Smooth muscle cell (in vitro differentiated cells): ENCODE measurements around the gene CFAP119. TPM values are rescaled to one million over a fixed set of nuclear protein-coding genes. Genes with fewer than 3 reads are reported as not detected.

Experiments used
- DNase-seq: peaks from one replicate; lab custom pipeline; 2025; ENCODE audit not compliant: unreplicated experiment; lab: John Stamatoyannopoulos, UW
- H2AFZ ChIP-seq: fragments of 200-600 bp; sonication (generic); 2 replicates; pipeline ENCODE4 v1.6.0; 2016; ENCODE audit warnings: antibody characterized with exemption, low read depth, mild to moderate bottlenecking
- H3F3A ChIP-seq: fragments of 200-600 bp; sonication (generic); 2 replicates; pipeline ENCODE4 v1.6.0; 2017; ENCODE audit warnings: antibody characterized with exemption, low read depth
- H3K27ac ChIP-seq: fragments of 200-600 bp; sonication (generic); 2 replicates; pipeline ENCODE4 v1.5.1; 2016; ENCODE audit warnings: low read depth, mild to moderate bottlenecking
- H3K27me3 ChIP-seq: fragments of 200-600 bp; sonication (generic); 2 replicates; pipeline ENCODE4 v1.6.1; 2016; ENCODE audit warnings: low read depth, mild to moderate bottlenecking
- H3K36me3 ChIP-seq: fragments of 200-600 bp; sonication (generic); 2 replicates; pipeline ENCODE4 v1.5.1; 2016; ENCODE audit warnings: low read depth
- H3K4me1 ChIP-seq: fragments of 200-600 bp; sonication (generic); 2 replicates; pipeline ENCODE4 v1.5.1; 2016; ENCODE audit warnings: low read depth
- H3K4me2 ChIP-seq: fragments of 200-600 bp; sonication (generic); 2 replicates; pipeline ENCODE4 v1.6.0; 2016; ENCODE audit warnings: mild to moderate bottlenecking
- H3K4me3 ChIP-seq: fragments of 200-600 bp; sonication (generic); 2 replicates; pipeline ENCODE4 v1.5.1; 2016; ENCODE audit warnings: mild to moderate bottlenecking
- H3K79me2 ChIP-seq: fragments of 200-600 bp; sonication (generic); 2 replicates; pipeline ENCODE4 v1.6.0; 2016; ENCODE audit warnings: low read depth, mild to moderate bottlenecking
- H3K9ac ChIP-seq: fragments of 200-600 bp; sonication (generic); 2 replicates; pipeline ENCODE4 v1.6.0; 2016; ENCODE audit warnings: low read depth
- H3K9me3 ChIP-seq: fragments of 200-600 bp; sonication (generic); replicated peaks from 2 replicates; pipeline ENCODE4 v1.5.1; 2016; ENCODE audit warnings: low read depth
- H4K20me1 ChIP-seq: fragments of 200-600 bp; sonication (generic); 2 replicates; pipeline ENCODE4 v1.6.0; 2016; ENCODE audit warnings: low read depth
- WGBS: methylation state at CpG from one replicate; pipeline ENCODE4 v1.1.7; 2016; ENCODE audit warnings: low lambda C conversion rate; 5-methylcytosine and 5-hydroxymethylcytosine counted together
- polyA plus RNA-seq: library from polyadenylated mRNA; unstranded; fragments of >200 nt; fragmentation: Nextera tagmentation; extraction: Ambion mirVana; gene quantifications from 2 replicates; pipeline ENCODE4 v1.2.1, GENCODE V29; 2016
- total RNA-seq: library from RNA; depleted of rRNA; stranded (reverse); fragments of >200 nt; gene quantifications from 2 replicates; pipeline ENCODE4 v1.2.3, GENCODE V29; 2014
- TF ChIP-seq, protein P1 (sequence below): fragments of 200-600 bp; sonication (generic); IDR thresholded peaks from 2 replicates; pipeline ENCODE4 v1.5.1; 2017; ENCODE audit warnings: borderline replicate concordance, mild to moderate bottlenecking, antibody characterized with exemption; ENCODE audit not compliant: insufficient read depth, poor library complexity, severe bottlenecking

CFAP119 gene
- total and polyA plus RNA-seq, 2 experiments from 2014 or later, result 3.5 to 5.2 TPM

DNA sequence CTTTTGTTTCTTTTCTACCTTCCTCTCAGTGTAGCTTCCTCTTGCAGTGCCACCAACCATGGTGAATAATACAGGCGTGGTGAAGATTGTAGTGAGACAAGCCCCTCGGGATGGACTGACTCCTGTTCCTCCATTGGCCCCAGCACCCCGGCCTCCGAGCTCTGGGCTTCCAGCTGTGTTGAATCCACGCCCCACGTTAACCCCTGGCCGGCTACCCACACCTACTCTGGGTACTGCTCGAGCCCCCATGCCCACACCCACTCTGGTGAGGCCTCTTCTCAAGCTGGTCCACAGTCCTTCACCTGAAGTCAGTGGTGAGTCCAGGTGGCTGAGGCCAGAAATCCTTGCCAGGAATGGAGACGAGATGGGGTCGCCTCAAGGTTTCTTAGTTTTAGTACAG is 38.9 kb downstream of the CFAP119 start:
- Histone ChIP-seq H3K79me2 (peaks cover 42% of the 10 kb centered on the region), H3F3A (no peaks in the 10 kb centered on the region), H3K27me3 (no peaks in the 10 kb centered on the region), H3K4me1 (no peaks in the 10 kb centered on the region), H3K4me3 (no peak overlapping the region), H3K27ac (no peak overlapping the region), H3K9me3 (no peaks in the 10 kb centered on the region), H3K9ac (no peak overlapping the region), H3K36me3 (peaks cover 33% of the 10 kb centered on the region), H2AFZ (no peak overlapping the region), H4K20me1 (peaks cover 52% of the 10 kb centered on the region), H3K4me2 (no peak overlapping the region)
- WGBS, result 96% methylated on average over 10 of the region's 10 CpGs
- DNase-seq, result no peak
- TF ChIP-seq, protein P1, sequence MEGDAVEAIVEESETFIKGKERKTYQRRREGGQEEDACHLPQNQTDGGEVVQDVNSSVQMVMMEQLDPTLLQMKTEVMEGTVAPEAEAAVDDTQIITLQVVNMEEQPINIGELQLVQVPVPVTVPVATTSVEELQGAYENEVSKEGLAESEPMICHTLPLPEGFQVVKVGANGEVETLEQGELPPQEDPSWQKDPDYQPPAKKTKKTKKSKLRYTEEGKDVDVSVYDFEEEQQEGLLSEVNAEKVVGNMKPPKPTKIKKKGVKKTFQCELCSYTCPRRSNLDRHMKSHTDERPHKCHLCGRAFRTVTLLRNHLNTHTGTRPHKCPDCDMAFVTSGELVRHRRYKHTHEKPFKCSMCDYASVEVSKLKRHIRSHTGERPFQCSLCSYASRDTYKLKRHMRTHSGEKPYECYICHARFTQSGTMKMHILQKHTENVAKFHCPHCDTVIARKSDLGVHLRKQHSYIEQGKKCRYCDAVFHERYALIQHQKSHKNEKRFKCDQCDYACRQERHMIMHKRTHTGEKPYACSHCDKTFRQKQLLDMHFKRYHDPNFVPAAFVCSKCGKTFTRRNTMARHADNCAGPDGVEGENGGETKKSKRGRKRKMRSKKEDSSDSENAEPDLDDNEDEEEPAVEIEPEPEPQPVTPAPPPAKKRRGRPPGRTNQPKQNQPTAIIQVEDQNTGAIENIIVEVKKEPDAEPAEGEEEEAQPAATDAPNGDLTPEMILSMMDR, result no peak

DNA sequence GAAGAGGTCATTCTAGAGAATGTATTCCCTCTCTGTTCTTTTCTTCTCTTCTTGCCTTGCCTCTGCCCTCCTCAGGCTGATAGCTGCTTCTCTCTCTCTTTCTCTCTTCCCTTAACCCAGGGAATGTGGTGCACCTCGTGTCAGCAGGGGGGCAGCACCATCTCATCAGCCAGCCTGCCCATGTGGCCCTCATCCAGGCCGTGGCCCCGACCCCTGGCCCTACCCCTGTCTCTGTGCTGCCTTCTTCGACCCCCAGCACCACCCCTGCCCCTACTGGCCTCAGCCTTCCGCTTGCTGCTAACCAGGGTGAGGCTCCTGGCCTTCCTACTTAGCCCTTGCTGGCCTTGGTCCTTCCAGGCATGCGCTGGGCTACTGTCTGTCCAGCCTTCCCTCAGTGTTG is 39.4 kb downstream of the CFAP119 start:
- Histone ChIP-seq H3K27me3 (no peaks in the 10 kb centered on the region), H2AFZ (no peak overlapping the region), H3K36me3 (peaks cover 32% of the 10 kb centered on the region), H3K79me2 (peaks cover 41% of the 10 kb centered on the region), H3K4me3 (no peak overlapping the region), H3K4me2 (no peak overlapping the region), H4K20me1 (peaks cover 56% of the 10 kb centered on the region), H3K9me3 (no peaks in the 10 kb centered on the region), H3K4me1 (no peaks in the 10 kb centered on the region), H3F3A (no peaks in the 10 kb centered on the region), H3K27ac (no peak overlapping the region), H3K9ac (no peak overlapping the region)
- WGBS, result 100% methylated on average over 3 of the region's 6 CpGs
- no peak for DNase-seq
- TF ChIP-seq, protein P1, result no peak

DNA sequence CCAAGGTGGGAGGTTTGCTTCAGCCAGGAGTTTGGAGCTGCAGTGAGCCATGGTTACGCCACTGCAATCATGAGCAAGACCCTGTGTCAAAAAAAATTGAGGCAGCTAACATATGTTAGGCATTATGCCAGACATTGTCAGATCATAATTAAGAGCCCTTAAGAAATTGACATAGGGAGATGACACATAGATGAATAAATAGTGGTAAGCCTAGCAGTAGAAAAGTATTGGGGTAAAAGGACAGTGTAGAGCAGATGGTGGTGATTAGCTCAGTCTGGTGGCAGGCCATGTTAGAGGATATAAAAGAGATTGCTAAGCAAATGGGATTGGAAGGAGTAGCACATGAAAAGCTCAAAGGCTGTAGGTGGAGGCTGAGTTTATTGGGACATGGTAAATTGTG is 40.3 kb downstream of the CFAP119 start:
- no peaks in the 10 kb centered on the region for H3K27me3 ChIP-seq
- H2AFZ ChIP-seq, result no peak overlapping the region
- H3K4me2 ChIP-seq, result no peak overlapping the region
- TF ChIP-seq, protein P1, result no peak
- H3K4me1 ChIP-seq, result no peaks in the 10 kb centered on the region
- H3F3A ChIP-seq, result peaks cover 5% of the 10 kb centered on the region
- no peaks in the 10 kb centered on the region for H3K9me3 ChIP-seq
- no peak overlapping the region for H3K27ac ChIP-seq
- H4K20me1 ChIP-seq, result peaks cover 56% of the 10 kb centered on the region
- H3K36me3 ChIP-seq, result peaks cover 30% of the 10 kb centered on the region
- H3K79me2 ChIP-seq, result peaks cover 33% of the 10 kb centered on the region
- no peak overlapping the region for H3K9ac ChIP-seq
- no peak for DNase-seq
- WGBS, result 93% methylated on average over 1 of the region's 1 CpG
- H3K4me3 ChIP-seq, result no peak overlapping the region

DNA sequence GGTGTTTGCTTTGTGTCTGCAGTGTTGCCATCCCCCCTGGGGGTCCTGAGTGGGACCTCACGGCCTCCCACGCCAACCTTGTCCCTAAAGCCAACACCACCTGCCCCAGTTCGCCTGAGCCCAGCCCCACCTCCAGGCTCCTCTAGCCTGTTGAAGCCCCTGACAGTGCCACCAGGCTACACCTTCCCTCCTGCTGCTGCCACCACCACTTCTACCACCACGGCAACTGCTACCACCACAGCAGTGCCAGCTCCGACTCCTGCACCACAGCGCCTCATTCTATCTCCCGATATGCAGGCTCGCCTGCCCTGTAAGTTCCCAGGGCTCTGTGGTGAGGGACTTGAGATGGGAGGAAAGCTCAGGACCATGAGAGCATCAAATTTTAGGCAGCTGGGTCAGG is 40.7 kb downstream of the CFAP119 start:
- Histone ChIP-seq H3K27ac (no peak overlapping the region), H3K4me2 (no peak overlapping the region), H3K4me3 (no peak overlapping the region), H3K4me1 (peaks cover 3% of the 10 kb centered on the region), H2AFZ (no peak overlapping the region), H3K36me3 (peaks cover 29% of the 10 kb centered on the region), H3K9ac (no peak overlapping the region), H3F3A (peaks cover 8% of the 10 kb centered on the region), H3K27me3 (no peaks in the 10 kb centered on the region), H3K79me2 (peaks cover 31% of the 10 kb centered on the region), H4K20me1 (peaks cover 60% of the 10 kb centered on the region), H3K9me3 (no peaks in the 10 kb centered on the region)
- WGBS, result over 99% methylated on average over 6 of the region's 8 CpGs
- TF ChIP-seq, protein P1, result no peak
- DNase-seq, result no peak
